Ramos (cell line): ENCODE measurements around the gene RCVRN.

Source experiments
- in situ Hi-C: fragments of 300-500 bp; cut with MboI; formaldehyde crosslinking; loops from one replicate; pipeline ENCODE4 v1.14.3; 2022; ENCODE audit warnings: low sequenced_read_pairs; ENCODE audit not compliant: unreplicated experiment

RCVRN gene

DNA sequence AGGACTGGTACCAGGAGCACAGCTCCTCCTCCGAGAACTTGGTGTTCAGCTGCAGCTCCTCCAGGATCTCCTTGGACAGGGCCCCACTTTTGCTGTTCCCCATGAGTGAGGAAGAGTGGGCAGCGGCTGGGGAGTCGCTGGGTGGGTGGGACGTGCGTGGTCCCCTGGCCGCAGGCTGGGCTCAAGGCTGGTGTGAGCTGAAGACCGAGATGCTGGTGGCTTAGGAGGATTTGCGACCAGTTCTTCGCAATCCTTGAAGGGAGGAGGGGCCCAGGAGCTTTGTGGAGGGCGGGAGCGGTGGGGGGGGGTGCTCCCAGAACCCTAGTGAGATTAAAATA is at the start of gene RCVRN:
Gene RCVRN, minus strand, starts transcription at position 194 of the 338 bp plus-strand sequence. Its CDS starts 91 bp downstream, at position 103.
- in situ Hi-C loops = no loop called here

DNA sequence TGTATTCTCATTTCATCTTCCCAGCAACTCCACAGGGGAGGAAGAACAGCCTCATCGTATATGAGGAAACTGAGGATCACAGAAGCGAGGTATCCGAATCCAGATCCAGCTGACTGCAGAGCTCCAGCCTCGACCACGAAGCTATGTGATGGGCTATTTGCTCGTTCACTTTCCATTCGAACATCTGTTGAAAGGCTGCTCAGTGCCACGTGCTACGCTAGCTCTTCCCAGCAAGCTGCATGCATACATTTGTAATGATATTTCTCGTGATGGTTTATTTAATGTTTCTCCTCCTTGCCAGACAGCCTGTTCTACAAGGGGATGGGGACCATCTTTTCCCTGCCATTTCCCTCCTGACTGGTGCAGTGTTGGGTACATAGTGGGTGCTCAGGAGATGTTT is 48.4 kb upstream of the RCVRN start:
- in situ Hi-C loops = no loop called here

DNA sequence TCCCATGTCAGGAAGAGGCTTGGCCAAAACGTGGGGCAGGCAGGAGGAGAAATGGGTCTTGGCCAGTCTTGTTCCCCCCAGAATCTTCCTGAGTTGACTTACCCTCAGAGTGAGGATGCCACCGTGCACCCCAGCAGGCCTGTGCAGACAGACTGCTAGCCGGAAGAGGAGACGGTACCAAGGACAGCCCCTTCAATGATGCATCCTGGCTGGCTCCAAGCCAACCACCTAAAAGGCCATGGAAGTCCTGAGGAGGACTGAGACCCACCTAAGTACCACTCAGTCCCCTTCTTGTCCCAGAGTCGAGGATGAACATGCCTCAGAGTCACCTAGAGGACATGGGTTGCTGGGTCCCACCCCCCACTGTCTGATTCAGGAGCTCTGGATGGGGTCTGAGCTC is 46.7 kb upstream of the RCVRN start:
- in situ Hi-C loops = no loop called here

DNA sequence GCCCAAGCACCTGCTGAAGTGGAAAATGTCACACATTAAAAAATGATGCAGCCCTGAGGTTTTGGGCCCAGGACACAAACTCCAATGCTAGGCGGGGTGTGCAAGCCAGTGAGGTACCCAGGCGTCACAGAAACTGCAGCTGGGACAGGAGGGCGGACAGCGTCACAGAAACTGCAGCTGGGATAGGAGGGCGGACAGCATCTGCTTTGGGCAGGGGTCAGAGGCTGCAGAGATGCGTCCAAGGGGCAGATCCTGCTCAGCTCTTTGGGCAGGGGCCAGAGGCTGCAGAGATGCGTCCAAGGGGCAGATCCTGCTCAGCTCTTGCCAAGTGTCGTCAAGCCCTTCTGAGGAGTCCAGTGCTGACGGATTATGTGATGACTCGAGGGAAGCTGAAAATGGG is 43.9 kb upstream of the RCVRN start:
- in situ Hi-C loops = no loop called here

DNA sequence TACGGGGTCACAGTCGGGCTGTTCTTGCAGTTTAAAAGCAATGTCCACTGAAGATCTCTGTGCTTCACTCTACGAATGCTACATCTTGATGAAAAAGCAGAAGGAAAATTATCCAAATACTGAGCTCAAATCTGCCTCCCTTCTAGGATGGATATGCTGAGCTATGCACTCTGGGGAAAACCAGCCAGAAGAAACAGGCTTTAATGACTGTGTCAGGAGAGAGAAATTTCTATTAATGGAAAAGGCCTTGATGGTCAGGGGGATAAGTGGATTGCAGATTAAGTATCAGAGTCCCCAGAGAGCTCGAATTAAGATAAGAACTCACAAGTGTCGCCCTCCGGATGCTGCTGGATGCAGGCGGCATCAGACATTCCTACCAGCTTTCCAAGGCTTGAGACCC is 39.6 kb upstream of the RCVRN start:
- in situ Hi-C loops = no loop called here

DNA sequence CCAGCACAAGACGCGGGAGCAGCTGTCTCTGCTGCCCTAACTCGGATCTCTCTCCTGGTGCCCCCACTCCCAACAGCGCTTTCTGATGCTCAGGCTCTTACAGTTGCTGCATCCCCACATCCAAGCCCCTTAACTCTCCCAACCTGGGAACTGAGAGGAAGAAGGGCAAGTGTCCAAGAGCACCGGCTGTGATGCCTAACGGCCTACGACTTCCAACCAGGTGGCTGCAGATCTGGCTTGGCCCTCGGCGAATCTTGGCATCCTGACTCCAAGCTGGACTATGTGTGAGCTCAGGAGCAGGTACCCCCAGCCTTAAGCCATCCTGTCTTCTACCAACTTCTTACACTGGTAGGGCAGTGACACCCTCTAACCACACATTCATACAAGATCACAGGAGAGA is 38.3 kb upstream of the RCVRN start:
- in situ Hi-C loops = no loop called here

DNA sequence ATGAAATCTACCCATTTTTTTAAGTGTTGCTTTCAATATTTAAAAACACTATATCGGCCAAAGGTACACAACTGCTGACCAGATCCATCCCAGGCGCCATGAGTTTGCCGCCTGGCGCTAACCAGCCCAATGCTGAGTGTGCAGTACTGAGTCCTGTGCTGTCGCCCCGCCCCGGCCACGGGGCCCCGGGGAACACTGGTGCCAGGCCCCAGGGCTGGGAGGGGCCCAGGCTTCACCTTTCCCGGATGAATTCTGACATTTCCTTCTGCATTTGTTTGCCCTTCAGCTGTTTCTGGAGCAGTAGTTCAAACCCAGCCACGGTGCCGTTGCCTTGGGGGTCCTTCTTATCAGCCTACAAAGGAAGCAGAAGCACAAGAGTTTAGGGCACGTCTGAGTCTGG is 37.8 kb upstream of the RCVRN start:
- in situ Hi-C loops = no loop called here

DNA sequence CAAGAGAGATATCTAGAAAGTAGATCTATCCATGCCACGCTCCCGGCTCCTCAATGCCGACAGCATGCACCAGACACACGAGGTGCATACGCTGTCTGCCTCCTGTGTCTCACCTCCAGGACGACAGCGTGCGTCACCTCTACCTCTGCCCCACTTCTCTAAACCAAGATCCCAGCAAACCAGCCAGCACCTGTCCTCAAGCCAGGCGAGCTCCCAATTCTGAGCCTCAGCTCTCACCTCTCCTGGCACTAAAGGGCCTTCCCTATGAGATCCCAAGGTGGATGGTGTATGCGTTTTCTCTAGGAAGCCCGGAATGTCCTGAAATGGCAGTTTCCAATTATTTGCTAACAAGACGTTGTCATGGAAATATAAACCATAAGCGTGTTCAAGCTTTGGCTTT is 36.2 kb upstream of the RCVRN start:
- in situ Hi-C loops = no loop called here

DNA sequence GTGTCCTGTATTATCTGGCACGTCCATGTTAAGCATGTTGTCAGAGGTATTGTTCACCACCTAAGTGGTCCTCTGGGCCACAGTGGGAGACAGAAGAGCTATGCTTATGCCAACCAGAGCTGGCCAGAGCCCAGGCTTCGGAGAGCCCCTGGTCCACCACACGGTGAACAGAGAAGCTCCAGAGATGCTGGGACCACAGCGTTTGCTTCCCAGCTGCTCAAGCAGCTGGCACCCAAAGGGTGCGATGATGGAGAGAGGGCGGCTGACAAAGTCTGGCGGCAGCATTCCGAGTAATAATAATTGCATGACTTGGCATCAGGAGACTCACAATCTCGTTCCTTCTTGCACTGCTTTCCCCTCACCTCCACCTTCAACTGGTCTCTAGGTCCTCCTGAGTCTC is 35.8 kb upstream of the RCVRN start:
- in situ Hi-C loops = no loop called here

DNA sequence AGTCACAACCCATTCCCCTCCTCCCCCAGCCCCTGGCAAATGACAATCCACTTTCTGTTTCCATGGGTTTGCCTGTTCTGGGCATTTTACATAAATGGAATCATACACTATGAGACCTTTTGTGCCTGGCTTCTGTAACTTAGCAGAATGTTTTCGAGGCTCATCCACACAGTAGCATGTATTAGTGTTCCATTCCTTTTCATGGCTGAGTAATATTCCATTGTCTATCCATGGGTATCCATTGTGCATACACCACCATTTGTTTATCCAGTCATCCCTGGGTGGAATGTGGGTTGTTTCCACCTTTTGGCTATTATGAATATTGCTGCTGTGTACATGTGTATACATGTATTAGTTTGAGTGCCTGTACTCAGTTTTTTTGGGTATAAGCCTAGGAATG is 33.7 kb upstream of the RCVRN start:
- in situ Hi-C loops = no loop called here

DNA sequence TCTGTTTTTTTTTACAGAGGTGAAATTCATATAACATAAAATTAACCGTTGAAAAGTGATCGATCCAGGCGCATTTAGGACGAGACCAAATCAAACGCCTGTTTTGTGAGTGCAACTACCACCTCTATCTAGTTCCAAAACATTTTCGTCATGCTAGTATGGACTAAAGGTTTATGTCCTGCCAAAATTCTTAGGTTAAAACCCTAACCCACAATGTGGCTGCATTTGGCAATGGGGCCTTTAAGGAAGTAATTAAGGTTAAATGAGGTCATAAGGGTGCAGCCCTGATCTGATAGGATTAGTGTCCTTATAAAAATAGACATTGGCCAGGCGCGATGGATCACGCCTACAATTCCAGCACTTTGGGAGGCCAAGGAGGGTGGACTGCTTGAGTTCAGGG is 32.8 kb upstream of the RCVRN start:
- in situ Hi-C loops = no loop called here

DNA sequence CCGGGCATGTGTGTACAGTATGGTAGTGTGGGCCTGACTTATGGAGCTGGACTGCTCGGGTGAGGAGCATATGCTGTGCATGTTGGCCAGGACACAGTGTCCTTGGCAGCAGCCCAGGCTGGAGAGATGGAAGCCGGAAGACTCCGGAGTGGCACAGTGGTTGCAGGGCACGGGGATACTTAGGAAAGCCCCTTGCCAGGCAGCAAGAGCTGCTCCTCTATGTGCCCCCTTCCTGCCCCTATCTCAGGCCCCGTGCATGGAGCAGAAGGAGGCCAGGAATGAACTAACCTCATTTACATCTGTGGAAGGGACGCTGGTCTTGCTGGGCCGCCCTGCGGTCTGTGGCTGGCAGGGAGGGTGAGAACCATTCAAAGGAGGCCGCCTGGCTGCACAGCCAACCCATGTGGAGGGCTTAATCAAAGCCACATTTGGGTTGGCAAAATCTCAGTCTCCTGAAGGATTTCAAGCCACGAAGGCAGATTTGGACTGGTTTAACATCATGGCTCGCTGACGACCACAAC is 32.2 kb upstream of the RCVRN start:
- in situ Hi-C loops = no loop called here

DNA sequence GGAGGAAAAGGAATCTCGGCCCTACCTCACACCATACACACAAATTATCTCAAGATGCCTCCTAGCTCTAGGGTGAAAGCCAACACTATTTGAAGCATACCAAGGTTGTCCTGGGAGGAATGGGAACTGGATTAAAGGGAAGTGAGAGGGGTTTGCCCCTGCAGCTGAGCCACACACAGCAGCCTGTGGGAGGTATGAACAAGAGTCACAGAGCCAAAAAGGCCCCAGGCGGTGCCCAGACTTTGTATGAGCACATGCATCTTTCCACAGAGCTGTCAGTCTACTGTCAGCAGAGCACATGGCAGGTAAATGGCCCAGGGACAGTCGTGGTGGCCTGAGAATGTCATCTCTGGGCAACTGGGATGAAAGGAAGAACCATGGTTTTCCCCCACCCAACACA is 31.0 kb upstream of the RCVRN start:
- in situ Hi-C loops = no loop called here

DNA sequence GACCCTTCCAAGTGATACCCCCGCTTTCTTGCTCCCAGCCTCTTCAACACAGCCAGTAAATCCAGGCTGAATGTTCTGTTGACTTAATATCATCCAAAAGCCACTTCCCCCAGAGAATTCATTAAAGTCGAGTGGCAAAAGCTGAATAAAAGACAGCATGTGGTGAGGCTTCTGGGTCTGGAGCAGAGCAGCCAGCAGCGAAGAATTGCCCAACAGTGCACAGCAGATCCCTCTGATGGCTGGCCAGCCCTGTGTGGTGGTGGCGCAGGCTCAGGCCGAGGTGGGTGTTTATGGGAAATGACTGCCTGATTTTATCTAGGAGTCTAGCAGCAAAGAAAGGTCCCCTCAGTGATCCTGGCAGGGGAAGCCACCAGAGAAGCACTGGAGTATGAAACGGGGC is 30.3 kb upstream of the RCVRN start:
- in situ Hi-C loops = no loop called here

DNA sequence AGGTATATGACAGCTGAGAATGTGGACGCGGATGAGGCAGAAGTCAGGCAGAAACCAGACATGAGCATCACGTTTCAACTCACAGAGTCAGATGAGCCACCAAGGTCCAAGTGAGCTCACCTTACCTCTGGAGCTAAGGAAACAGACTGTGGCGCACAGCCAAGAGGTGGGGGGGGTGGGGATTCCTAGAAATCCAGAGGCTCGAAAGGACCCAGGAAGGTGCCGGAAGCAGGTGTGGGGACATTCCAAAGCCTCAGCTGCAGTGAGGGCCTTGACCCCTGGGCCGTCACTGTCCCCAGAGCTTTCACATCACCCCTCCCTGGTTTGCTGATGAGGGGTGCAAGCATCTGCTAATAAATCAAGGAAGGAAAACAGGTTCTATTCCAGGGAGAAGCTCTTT is 29.3 kb upstream of the RCVRN start:
- in situ Hi-C loops = no loop called here

DNA sequence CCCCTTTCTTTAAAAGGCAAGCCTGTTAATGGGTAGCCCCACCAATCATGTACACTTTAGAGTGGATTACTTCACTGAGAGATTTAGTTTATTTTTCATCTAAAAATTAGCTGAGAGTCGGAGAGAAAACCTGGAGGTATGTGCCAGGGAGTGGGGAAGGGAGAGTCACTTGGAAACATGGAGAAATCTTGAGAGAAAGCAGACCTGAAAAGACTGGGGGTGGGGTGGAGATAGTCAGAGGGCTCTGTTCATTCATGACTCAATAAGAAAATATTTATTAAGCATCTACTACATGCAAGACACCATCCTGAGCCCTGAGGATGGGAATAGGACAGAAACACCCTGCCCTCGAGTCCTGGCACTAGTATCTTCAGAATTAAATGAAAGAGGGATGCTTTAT is 27.4 kb upstream of the RCVRN start:
- in situ Hi-C loops = no loop called here

DNA sequence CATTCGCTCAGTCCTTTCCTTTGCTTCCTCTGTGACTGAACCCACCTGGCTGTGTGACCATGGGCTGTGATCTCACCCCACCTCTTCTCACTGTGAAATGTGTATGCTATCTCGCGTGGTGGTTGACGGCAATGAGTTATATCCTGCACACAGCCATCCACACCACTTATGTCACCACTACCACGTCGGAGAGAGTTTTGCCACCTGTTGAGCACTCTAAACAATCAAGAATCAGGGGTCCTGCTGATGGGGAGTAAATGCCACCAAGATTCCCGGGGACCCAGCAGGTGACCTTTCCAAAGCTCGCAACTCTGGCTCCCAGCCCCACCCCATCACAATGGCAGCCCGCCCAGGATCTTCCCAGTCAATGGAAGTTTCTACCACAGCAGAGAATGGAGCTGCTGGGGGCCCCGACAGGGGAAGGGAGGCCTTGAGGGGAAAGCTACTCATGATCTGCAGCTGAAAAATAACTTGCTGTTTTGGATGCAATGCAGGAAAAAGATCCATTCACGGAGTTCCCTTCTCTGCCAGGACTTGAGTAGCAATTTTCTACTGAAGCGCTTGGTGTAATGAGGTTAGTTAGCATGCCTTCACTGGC is 26.2 kb upstream of the RCVRN start:
- in situ Hi-C loops = no loop called here

DNA sequence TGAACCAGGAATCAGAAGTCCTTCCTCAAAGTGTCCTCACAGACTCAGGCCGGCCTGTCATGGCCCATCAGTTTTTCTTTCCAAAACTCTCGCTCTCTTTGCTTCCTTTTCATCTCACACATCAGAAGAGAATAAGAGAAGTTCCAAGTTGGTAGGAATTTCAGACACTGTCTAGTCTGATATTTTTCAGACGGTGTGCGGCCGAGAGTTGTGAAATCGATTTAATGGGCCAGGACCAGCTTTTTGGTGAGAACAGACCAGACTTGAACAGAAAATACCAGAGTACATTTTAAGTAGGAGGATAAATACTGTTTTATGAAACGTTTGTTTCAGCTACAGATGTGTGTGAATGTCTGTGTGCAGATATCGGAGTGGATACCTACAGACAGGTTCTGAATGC is 24.8 kb upstream of the RCVRN start:
- in situ Hi-C loops = no loop called here

DNA sequence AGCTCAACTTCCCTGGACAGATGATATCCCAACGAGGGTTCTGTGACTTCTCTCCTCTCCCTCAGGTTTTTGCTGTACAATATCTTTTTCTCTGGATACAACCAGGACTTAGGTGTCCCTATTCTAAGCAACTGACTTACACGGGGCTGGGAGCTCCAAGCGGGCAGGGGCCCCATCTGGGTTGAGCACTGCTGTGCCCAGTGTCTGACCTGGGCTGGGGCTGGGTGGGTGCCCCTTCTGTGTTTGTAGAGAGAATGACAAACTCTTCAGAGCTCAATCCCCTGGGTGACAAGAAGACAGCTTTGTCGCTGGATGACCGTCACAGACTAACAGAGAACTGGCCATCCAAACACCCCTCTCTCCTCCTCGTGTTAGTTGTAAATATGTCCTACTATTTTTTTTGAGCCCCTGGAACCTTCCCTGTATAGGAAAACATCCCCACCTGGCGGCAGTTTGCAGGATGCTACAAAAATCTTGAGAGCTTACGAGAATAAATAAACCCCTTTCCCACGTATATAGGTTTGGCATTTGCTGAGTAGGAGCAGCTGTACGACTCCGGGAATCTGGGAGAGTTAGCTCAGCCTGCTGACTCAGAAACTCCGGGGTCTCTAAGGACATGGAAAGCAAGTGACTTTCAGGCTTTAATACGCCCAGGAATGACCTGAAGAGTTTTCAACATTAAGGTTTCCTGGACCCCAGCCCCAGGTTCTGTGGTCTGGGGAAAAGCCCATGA is 23.7 kb upstream of the RCVRN start:
- in situ Hi-C loops = no loop called here

DNA sequence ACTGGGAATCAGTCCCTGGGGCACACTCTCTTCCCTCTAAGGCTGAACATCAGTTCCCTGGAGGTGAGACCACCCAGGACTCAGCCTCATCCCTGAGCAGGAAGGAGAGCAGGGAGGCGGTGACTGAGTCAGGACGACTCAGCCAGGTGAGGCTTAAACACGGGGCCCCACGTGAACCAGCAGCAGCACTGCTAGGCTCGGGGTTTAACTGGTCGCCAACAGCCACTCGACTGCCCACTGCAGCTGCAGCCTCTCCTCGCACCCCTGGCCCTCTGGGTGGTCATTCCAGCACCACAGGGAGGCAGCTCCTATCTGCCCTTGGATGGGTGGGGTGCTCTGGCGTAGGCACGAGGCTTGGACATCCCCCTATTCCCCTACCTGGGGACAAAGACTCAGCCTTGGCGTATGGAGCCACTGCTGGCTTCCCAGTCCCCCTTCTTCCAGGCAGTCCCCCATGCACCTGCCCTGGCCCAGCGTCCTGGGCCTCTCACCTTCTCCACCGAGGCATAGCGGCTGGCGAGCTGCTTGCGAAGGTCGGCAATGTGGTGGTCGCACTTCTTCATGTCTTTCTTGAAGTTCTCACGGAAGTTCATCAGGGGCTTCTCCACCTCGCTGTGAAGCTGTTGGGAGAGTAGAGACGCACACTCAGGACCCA is 21.2 kb upstream of the RCVRN start:
- in situ Hi-C loops = no loop called here

DNA sequence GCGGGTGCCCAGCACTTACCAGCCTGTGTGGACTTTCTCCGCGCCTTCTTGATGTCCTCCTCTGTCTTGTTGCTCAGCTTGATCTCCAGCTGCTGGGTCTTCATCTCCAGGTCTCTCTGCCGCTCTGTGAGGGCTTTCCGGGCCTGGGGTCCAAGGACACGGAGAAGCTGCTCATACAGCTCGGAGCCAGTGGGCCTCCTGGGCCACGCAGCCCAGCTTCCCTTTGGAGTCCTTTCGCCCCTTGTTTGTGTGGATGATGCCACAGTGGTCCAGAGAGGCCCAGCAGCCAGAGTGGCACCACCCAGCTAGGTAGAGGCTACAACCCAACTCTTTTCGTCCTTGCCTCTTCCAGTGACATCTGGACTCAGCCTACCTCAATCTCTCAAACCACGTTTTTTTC is 20.4 kb upstream of the RCVRN start:
- in situ Hi-C loops = no loop called here

DNA sequence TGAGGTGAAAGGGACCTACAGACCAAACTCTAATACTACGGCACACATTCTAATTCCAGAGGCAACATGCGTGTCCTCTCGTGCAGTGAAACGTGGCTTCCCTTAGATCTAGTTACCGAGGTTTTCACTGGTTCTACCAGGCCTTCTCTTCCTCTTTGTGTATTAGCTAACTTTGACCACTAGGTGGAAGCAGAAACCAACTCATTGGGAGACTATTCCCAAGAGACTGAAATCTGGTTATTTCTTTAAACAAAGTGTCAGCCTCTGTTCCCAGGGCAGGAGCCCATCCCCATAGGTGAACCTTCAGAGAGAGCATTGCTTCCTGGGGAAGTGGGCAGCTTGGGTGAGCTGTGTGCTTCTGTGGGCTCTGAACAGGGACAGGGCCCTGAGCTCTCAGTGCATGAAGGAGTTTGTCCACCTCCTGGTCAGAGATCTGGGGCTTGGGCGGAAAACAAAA is 19.7 kb upstream of the RCVRN start:
- in situ Hi-C loops = no loop called here
